RWPE1 (cell line): ENCODE measurements around the gene SRPK1.

ENCODE experiments used
- CTCF ChIA-PET: fragments of 350-600 bp; sonication (Branson Sonifier 250); formaldehyde crosslinking; extraction: SDS; loops from one replicate; lab custom pipeline; 2021; lab: Yijun Ruan, JAX
- POLR2A ChIA-PET: fragments of 400-600 bp; formaldehyde crosslinking; extraction: SDS; loops from one replicate; lab custom pipeline; 2020; ENCODE audit warnings: antibody characterized with exemption; ENCODE audit not compliant: low non-redundant PET; lab: Yijun Ruan, JAX
- DNase-seq: peaks from one replicate; pipeline ENCODE4 v3.0.0; 2012; ENCODE audit warnings: low spot score
- H3K27ac ChIP-seq: fragments of 450-650 bp; 2 replicates; pipeline ENCODE4 v1.5.1; 2017
- CTCF ChIP-seq: fragments of 450-650 bp; conservative IDR thresholded peaks from 2 replicates; pipeline ENCODE4 v1.5.1; 2017; ENCODE audit warnings: low read depth, mild to moderate bottlenecking

Gene SRPK1

DNA sequence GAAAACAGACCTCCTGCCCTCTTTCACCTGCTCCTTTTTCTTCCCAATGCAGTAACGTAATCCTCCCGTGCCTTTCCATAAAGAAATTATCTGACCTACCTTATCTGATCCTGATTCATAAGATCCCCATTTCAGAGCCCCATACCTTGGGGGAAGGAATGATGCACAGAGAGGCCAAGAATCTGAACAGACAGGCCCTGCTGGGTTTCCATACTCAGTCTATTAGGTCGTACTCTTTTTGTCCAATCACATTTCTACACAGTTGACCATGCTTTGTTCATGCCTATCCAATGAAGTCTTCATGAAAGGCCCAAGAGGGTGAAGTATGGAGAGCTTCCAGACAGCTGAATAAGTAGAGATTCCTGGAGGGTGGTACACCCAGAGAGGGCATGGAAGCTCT, 25.3 kb downstream of the SRPK1 start:
- H3K27ac ChIP-seq, result no peak overlapping the region
- DNase-seq, result peak; percentile 14
- ChIA-PET CTCF (no interaction called here), POLR2A (no interaction called here)
- no peak for TF ChIP-seq CTCF

DNA sequence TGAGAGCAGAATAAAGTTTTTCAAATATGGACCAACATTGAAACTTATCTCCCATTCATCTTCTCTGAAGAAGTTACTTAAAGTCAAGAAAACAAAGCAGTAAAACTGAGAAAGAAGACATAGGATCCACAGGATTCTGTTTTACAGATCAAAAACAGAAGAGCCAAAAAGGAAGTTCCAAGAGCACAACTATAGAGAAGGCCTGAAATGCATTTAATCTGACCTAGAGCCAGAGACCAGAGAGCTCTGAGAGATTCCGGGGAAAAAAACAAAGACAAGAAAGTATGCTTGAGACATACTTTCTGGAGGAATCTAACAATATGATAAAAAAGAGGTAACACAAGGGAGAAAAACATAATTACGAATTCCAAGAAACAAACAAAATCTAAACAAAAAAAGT, 26.1 kb downstream of the SRPK1 start:
- POLR2A ChIA-PET, result no interaction called here
- no peak for DNase-seq
- TF ChIP-seq CTCF, result no peak
- H3K27ac ChIP-seq, result no peak overlapping the region
- CTCF ChIA-PET, result interaction anchor here (0.7 kb wide), 1 partner anchor 36 kb away, joined by 3 read pairs; no protein-coding TSS in a partner anchor

DNA sequence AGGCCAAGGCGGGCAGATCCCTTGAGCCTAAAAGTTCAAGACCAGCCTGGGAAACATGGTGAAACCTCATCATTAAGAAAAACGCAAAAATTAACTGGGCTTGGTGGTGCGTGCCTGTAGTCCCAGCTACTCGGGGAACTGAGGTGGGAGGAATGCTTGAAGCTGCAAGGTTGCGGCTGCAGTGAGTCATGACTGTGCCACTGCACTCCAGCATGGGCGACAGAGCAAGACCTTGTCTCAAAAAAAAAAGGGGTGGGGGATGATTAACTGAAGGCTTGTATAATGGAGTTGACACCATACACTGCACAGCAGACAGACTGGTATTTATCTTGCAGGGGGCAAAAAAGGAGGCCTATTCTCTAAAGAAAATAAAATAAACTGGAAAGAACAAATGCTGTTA, 27.7 kb downstream of the SRPK1 start:
- no peak for DNase-seq
- CTCF ChIA-PET, result interaction anchor here (1.0 kb wide), 1 partner anchor 121 kb away, joined by 3 read pairs; no protein-coding TSS in a partner anchor
- H3K27ac ChIP-seq, result no peak overlapping the region
- TF ChIP-seq CTCF, result no peak
- POLR2A ChIA-PET, result no interaction called here

- no peak for TF ChIP-seq CTCF
- CTCF ChIA-PET, result interaction anchor here (1.0 kb wide), 1 partner anchor 121 kb away, joined by 3 read pairs; no protein-coding TSS in a partner anchor
- no peak overlapping the region for H3K27ac ChIP-seq
- POLR2A ChIA-PET, result no interaction called here
- no peak for DNase-seq
Measured at GRCh38 chr6:35892482-35892881, 28.4 kb downstream of the SRPK1 start.

DNA sequence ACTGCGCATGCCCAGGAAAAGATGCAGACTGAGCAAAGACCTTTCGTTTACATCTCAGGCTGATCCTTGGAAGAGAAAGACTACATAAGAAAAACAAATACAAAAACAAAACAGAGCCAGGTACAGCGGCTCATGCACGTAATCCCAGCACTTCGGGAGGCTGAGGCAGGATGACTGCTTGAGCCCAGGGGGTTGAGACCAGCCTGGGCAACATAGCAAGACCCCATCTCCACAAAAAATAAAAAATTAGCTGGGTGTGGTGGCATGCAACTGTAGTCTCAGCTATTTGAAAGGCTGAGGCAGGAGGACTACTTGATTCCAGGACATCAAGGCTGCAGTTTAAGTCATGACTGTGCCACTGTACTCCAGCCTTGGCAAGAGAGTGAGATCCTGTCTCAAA, 41.7 kb downstream of the SRPK1 start:
- no peak for DNase-seq
- no peak overlapping the region for H3K27ac ChIP-seq
- POLR2A ChIA-PET, result no interaction called here
- CTCF ChIA-PET, result no interaction called here
- no peak for TF ChIP-seq CTCF

- no peak for TF ChIP-seq CTCF
- no peak overlapping the region for H3K27ac ChIP-seq
- CTCF ChIA-PET, result interaction anchor here (0.6 kb wide), 1 partner anchor 9 kb away, joined by 3 read pairs; no protein-coding TSS in a partner anchor
- DNase-seq, result no peak
- POLR2A ChIA-PET, result no interaction called here
Measured at GRCh38 chr6:35876902-35877301, 44.0 kb downstream of the SRPK1 start.

DNA sequence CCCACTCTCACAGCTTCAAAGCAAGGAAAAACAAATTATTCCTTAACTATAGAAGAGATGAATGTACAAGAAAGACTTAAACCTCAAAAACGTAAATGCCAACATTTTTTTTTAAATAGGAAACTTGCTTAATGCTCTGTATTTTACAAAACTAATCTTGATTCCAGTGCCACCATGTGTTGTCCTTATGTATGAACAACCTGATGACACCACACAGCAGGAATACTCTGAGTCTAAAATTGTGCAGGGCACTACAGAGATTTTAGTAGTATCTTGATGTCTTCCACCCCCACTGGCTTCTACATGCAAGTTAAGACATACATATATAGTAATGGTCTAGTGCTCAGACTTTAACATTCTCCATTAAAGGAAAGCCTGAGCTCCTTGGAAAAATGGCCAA, 46.2 kb downstream of the SRPK1 start:
- no peak for TF ChIP-seq CTCF
- CTCF ChIA-PET, result no interaction called here
- H3K27ac ChIP-seq, result no peak overlapping the region
- POLR2A ChIA-PET, result no interaction called here
- no peak for DNase-seq
